ENCODE results near the gene BLM.

GRCh38 chr15:90863987-90864386 is 146.8 kb downstream of the BLM start:
- TF ChIP-seq POLR2A (IDR thresholded peaks at IDR 0.05; ENCODE audit: low read depth, low read length) (no peak), POLR2AphosphoS5 (IDR thresholded peaks at IDR 0.05; ENCODE audit: low read depth, low read length) (no peak)

Data from GM12892 (cell line).